ENCODE data around the gene CTPS2.

CTPS2 gene

DNA sequence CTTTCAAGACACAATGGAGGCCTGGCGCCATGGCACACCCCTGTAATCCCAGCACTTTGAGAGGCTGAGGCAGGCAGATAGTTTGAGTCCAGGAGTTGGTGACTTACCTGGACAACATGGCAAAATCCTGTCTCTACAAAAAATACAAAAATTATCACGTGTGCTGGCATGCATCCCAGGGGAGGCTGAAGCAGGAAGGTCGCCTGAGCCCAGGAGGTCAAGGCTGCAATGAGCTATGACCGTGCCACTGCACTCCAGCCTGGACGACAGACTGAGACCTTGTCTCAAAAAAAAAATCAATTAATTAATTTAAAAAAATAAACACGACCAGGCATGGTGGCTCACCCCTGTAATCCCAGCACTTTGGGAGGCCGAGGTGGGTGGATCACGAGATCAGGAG is 2.0 kb upstream of the CTPS2 start:
- no peak for DNase-seq (ENCODE audit: low spot score)

DNA sequence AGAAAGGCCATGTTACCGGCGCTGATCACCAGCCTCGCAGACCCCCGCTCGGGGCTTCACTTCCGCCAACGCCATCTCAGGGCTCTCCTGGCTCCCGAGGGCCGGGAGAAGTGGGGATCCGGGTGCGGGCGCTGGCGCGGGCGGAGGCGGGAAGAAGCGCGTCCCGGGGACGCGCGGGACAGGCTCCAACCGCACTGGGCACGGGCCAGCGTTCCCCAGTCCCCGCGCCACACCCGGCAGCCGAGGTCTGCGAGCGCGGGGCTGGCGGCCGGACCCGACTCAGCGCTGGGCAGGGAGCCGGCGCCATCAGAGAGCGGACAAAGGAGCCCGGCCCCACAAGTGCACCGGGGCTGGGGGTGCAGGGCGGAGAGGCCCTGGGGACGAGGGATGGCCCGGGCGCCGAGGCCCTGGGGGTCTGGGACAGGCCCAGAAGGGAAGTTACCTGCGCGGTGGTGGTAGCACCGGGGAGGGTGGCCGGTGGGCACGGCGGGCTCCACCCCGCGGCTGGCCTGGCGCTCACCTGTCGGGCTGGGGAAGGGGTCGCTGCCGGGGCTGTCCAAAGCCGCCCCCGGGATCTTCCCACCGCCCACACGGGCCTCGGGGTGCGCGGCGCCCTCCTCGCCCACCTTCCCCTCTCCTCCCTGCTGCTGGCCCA is 449 bp downstream of the CTPS2 start:
- DNase-seq (ENCODE audit: low spot score), result peak; percentile 82

DNA sequence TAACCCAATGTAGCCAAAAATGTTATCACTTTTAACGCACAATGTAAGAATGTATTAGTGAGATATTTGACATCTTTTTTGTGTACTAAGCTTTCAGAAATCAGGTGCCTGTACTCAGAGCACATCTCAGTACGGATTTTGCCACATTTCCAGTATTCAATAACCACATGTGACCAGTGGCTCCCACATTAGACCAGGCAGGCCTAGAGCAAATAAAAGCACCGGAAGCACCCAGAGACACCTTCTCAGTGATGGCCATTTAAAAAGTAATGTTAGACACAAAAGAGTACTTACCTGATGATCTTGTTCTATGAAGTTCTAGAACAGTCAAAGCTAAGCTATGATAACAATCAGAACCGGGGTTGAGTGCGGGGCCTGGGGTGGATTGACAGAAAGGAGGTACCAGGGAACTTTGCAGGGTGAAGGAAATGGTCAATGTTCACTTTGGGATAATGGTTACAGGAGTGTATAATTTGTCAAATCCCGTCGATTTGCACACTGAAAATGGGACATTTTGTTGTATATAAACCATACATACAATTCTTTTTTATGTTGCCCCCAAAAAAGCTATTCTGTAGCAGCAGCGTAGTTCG is 1.2 kb downstream of the CTPS2 start:
- DNase-seq (ENCODE audit: low spot score), result no peak

DNA sequence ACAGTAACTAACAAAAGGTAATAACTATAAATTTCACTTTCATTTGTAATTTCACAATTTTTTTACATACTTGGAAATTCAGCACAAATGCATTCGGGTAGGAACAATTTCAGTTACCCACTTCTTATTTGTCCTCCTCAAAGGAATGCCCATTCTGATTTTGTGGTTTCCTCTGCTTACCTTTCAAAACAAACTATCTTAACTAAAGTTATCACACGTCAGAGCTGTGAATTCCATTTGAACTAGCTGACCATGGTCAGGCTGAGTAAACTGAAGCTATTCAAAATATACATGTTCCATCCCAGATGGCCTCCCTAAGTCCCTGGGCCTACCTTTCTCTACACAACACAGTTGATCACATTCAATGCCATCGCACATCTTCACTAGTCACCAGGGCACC is 4.5 kb downstream of the CTPS2 start:
- DNase-seq (ENCODE audit: low spot score), result no peak

DNA sequence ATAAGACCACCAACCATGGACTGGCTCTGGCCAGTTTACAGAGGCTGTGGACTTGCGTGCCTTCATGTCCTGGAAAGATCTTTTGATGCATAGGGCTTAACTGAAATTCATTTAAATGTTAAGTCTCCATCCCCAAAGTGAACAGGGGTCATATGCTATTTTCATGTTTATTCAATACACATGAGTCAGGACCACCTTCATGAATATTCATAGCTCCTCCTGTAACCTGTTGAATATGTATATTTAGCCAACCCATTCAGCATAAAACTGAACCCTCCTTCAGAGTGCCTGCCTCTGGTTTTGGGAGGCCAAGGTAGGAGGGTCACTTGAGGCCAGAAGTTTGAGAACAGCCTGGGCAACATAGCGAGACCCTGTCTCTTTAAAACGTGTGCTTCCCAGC is 7.1 kb downstream of the CTPS2 start:
- no peak for DNase-seq (ENCODE audit: low spot score)

DNA sequence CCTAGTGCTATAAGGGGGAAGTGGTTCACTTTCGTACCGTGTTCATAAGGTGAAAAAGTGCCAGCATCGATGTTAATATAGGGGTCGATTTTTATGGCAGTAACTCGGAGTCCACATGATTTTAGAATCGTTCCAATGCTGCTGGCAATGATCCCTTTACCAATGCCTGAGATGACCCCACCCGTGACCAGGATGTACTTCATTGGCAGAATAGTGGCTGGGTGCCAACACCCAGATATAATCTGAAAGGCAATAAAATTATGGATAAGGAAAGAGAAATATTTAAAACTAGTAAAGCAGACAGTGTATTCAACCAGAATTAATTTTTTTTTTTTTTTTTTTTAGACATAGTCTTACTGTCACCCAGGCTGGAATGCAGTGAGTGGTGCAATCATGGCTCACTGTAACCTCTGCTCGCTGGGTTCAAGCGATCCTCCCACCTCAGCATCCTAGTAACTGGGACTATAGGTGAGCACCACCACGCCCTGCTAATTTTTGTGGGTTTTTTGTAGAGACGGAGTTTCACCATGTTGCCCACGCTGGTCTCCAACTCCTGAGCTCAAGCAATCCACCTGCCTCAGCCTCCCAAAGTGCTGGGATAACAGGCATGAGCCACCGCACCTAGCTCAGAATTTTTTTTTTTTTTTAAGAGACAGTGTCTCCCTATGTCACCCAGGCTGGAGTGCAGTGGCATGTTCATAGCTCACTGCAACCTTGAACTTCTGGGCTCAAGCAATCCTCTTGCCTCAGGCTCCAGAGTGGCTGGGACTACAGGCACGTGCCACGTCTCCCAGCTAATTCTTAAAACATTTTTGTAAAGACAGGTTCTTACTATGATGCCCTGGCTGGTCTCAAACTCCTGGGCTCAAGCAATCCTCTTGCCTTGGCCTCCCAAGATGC is 9.5 kb downstream of the CTPS2 start:
- DNase-seq (ENCODE audit: low spot score), result no peak

DNA sequence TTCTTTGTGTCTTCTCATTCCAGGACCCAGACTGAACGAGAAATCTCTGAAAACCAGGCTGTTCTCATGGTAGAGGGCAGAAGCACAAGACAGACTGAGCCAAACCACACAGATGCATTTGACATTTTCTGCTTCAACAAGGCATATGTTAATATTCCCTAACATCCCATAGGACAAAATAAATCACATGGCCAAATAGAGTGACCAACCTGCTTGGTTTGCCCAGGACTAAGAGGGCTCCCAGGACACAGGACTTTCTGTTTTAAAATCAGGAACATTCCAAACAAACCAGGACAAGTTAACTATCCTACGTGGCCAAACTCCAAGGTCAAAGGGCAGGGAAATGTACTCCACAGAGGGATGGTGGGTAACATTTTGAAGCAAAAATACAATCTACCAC is 11.7 kb downstream of the CTPS2 start:
- no peak for DNase-seq (ENCODE audit: low spot score)

DNA sequence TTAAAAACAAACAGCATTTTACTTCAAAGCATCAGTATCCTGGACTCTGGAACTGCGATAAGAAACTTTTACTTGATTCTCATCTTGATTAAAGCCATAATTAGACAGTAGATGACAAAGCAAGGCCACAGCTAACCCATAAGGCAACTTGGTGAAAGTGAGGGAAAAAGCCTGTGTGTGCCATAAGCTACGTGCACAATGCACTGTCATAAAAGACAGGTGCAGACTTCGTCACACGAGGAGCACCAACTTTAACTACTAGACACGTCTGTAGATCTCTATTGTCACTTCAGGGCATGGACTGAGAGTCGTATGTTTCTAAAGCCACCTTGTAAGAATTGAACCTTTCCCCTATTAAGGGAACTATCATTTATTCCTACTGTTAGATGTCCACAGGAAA is 13.1 kb downstream of the CTPS2 start:
- DNase-seq (ENCODE audit: low spot score), result no peak

DNA sequence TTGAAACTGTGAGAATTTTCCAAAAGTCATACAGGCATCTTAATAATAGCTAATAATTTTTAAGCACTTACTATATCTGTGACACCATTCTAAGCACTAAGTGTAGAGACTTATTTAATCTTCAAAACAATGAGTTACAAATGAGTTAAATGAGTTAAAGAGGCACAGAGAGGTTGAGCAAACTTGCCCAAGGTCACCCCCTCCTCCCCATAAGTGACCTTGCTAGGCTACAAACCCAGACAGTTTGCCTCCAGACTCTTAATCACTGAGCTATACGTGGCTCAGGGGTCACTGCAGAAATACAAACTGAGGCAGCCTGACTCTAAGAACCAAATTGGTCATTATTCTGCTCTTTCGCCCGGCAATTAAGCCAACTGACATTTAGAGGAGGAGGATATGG is 15.5 kb downstream of the CTPS2 start:
- DNase-seq (ENCODE audit: low spot score), result no peak

DNA sequence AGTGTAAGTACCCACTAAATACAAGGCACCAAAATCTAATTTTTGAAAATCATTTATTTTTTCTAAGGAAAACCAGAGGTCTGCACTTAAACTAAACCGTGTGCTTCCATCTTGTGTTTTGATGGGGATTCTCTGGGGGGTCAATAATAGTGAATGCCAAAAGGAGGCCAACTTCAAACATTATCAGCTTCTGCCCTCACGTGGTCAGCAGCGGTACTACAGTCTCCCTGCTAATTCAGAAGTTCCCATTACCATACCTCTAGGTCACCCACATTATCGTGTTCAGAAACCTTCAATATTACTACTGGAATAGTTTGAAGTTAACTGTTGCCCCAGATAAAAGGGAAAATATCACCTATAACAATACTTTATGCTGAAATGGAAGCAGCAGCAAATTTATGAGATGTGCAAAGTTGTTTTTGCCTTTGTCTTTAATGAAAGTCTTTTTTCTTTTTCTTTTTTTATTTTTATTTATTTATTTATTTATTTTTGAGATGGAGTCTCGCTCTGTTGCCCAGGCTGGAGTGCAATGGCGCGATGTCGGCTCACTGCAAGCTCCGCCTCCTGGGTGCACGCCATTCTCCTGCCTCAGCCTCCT is 17.3 kb downstream of the CTPS2 start:
- peak; percentile 70 for DNase-seq (ENCODE audit: low spot score)

DNA sequence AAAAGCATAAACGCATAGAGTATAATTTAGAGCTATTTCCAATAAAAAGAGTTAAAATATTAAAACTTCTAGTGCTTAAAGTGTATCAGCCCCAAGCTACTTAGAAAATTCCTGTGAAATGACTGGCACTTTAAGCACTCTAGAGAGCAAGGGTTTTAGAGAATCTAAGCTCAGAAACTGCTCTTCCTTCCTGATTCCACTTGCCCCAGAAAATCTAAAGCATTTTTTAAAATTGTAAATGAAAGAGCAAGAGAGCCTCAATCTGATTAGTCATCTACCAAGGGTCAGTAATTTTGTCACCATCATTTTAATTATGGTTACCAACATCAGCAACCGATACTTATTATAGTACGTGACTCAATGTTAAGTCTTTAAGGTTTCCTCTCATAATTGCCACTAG is 25.0 kb downstream of the CTPS2 start:
- DNase-seq (ENCODE audit: low spot score), result no peak

DNA sequence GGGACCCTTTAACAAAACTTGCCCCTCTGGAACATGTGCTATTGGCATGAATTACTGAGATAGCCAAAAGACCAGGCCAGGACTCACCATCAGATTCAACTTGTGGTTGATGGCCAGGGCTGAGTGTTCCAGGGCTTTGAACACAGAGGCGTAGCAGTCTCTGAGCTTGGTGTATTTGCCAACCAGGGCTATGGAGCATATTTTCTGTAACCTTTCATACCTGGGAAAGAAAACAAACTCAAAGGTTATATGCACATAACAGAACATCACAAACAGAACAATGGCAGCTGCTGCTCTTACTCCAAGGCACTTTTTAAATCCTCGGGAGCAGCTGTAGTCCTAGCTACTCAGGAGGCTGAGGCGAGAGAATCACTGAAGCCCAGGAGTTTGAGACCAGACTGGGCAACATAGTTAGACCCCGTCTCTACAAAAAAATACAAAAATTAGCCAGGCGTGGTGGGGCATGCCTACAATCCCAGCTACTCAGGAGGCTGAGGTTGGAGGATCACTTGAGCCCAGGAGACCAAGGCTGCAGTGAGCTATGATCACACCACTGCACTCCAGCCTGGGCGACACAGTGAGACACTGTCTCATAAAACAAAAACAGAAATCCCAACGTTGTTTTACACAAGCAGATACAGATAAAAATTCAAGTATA is 29.3 kb downstream of the CTPS2 start:
- DNase-seq (ENCODE audit: low spot score), result no peak

DNA sequence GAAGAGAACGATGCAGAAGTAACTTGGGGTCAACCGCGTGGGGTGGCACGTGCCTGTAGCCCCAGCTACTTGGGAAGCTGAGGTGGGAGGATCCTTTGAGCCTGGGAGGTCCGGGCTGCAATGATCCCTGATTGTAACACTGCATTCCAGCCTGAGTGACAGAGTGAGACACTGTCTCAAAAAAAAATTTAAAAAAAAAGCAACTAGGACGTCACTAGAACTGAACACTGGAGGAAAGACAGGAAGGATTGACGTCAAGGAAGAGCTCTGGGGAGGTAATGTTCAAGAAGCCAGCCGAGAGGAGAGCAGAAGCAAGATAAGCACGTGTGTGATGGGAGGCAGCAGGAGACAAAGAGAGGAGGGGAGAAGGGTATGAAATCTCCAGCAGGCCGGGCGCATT is 33.8 kb downstream of the CTPS2 start:
- DNase-seq (ENCODE audit: low spot score), result no peak

DNA sequence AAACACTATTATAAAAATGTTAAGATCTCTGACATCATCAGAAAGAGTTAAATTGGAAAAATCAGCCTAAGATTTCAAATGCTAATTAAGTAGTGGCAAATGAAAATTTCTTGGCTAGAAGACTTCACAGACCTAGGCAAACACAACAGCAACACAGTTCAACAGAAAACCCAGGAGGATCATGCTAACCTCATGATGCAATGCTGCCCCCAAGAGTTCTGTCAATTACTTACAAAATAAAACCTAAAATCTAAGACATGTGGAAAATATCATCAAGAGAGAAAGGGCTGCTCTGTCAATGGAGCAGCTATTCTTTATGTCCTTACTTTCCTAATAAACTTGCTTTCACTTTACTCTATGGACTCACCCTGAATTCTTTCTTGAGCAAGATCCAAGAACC is 41.5 kb downstream of the CTPS2 start:
- DNase-seq (ENCODE audit: low spot score), result no peak

DNA sequence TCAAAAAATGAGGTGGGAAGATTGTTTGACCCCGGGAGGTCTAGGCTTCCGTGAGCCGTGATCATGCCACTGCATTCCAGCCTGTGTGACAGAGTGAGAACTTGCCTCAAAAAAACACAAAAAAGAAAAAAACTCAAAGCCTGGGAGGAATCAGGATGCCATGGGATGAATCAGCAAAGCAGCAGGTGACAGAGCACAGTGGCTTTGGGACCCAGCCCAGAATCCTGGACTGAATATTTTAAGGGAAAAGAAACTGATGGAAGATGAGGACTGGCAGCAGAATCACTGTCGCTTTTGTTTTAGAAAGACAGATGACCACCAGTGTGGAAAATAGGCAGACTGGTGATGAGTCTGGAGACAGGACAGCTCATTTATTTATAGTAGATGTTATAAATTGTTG is 45.9 kb downstream of the CTPS2 start:
- DNase-seq (ENCODE audit: low spot score), result no peak

DNA sequence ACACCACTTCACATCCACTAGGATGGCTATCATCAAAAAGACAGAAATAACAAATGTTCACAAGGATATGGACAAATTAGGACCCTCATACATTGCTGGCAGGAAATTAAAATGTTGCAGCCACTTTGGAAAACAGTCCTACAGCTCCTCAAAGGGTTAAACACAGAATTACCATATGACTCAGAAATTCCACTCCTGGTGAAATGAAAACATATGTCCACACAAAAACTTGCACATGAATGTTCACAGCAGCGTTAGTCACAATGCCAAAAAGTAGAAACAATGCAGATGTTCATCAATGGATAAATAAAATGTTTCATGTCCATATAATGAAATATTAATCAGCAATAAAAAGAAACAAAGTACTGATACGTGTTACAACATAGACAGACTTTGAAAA is 47.4 kb downstream of the CTPS2 start:
- no peak for DNase-seq (ENCODE audit: low spot score)

DNA sequence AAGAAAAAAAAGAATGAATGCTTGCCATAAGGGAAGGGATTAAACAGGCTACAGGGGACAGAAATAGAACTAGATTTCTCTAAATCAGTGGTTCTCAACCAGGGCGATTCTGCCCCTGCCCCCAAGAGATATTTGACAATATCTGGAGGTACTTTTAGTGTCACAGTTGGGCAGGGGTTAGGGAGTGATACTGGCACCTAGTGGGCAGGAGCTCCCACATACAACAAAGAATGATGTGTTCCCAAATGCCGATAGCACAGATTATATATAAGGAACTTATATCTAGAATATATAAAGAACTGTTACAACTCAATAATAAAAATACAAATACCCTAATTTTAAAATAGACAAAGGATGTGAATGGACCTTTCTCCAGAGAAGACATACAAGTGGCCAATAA is 47.8 kb downstream of the CTPS2 start:
- no peak for DNase-seq (ENCODE audit: low spot score)

DNA sequence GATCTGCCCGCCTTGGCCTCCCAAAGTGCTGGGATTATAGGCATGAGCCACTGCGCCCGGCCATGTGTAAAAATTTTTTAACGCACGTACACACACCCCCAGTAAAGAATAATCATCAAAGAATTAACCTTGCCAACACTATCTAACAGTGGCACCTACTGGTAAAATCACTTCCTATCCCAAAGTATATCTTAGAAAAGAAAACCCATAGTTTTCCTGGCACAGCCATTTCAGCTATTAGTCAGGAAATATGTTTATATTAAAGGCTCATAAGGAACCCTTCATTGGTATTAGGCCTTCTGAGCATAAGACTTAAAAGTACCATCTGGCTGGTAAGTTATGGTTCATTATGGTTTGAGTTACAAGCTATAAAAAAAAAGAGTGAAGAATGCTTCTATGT is 48.4 kb downstream of the CTPS2 start:
- DNase-seq (ENCODE audit: low spot score), result no peak

DNA sequence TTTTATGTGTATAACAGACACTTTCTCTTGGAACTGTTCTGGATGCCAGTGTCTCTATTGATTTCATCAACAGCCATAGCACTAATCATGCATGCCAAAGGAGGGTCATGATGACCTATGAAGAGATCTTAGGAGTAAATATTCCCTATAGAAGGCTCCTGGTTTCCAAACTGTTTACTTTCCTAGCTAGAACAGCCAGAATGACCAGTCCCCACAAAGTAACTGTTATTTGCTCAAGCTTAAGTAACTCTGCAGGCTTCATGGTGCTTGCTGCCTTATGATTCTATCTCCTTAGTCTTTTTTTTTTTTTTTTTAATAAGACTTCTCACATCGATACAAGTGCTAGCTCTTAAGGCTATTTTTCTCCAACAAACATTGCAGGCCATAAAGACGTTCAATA is 50.1 kb downstream of the CTPS2 start:
- DNase-seq (ENCODE audit: low spot score), result no peak

DNA sequence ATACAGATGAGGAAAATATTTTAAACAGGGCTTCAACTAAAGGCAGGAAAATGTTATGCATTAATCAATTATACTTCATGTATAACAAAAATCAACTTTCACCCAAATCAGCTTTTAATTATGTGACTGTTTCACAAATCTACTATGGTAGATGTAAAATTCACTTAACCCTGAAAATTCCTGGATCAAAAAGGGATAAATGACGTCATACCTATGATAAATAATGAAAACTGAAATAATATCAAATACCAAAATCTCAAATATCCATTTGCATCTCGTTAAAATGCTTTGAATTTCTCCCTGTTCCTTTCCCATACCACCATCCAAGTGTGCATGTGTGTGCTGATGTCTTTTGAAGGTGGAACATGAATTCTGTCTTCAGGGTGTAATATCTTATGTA is 51.0 kb downstream of the CTPS2 start:
- DNase-seq (ENCODE audit: low spot score), result no peak

DNA sequence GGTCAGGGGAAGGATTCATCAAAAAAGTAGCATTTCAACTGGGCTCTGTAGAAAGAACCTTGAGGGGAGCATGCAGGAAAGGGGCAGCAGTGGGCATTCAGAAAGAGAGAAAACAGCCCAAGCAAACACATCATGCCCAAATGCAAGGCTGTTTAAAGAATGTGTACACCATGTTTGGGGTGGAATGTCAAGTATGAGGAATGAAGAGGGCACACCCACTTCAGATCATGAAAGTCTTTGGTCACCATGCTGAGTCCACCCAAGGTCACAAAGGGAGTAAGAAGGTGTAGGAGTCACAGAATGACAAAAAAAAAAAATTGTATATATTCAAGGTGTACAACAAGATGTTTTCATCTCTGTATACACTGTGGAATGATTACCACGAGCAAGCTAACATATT is 53.1 kb downstream of the CTPS2 start:
- DNase-seq (ENCODE audit: low spot score), result no peak

DNA sequence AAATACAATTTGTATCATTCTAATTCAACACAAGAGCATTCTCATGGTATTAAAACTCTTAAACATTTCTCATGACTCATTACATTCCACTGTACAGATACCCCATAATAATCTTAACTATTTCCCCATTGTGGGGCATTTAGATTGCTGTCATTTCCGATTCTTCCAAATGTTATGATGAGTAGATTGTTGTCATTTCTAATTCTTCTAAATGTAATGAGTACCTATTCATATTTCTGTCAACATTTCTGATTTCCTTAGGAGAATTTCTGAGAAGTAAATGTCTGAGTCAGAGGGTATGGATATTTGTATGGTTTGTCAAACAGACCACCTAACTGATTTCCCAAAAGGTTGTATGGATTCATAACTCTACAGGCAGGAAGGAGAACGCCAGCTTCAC is 54.2 kb downstream of the CTPS2 start:
- no peak for DNase-seq (ENCODE audit: low spot score)

DNA sequence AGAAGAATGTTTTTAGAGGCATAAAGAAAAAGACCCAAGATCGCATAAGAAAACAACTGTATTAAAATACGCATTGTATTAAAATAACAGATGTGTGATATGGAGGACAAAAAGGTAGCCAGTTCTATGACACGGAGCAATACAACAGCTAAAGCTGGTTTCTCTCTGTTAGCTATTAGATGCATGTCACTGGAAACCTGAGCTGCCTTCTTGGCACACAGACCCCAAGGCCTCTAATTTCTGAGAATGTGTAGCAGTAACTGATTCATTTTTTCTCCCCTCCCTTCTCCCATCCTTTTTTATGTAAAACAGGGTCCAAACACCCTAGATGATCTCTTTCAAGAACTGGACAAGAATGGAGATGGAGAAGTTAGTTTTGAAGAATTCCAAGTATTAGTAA is 58.4 kb downstream of the CTPS2 start:
- DNase-seq (ENCODE audit: low spot score), result no peak
